A549 (cell line): ENCODE measurements around the gene EIF4E. TPM values are rescaled to one million over a fixed set of nuclear protein-coding genes. Genes with fewer than 3 reads are reported as not detected.

Source experiments
- ATAC-seq, 2 experiments: fragments of 200-7000 bp in 1 of 2; fragments of >200 bp in 1 of 2; cut with Nextera tagmentation in 1 of 2; cut with Tn5 transposase in 1 of 2; 3 replicates each; pipeline versions ENCODE4 v1.8.0 to v1.9.1; 2018 to 2020; ENCODE audit warnings: mild to moderate bottlenecking in 1 of 2, moderate library complexity in 1 of 2
- CTCF ChIA-PET: fragments of 300-600 bp; sonication (Branson Sonifier 250); formaldehyde crosslinking; extraction: SDS; loops from one replicate; lab custom pipeline; 2021; ENCODE audit warnings: antibody characterized with exemption, inconsistent platforms; lab: Yijun Ruan, JAX
- POLR2A ChIA-PET: fragments of 350-600 bp; formaldehyde crosslinking; extraction: SDS; loops from one replicate; lab custom pipeline; 2021; ENCODE audit warnings: antibody characterized with exemption, inconsistent platforms; lab: Yijun Ruan, JAX
- DNase-seq, 2 experiments: peaks; one replicate each; pipeline versions ENCODE4 v3.0.0 to v3.0.0-alpha.2; 2011 to 2016; ENCODE audit warnings: low read depth in 1 of 2, low spot score in 1 of 2
- FAIRE-seq: peaks from 2 replicates; lab custom pipeline; 2011; peaks lifted over from hg19 to GRCh38; lab: Jason Lieb, UNC
- H3K27ac ChIP-seq, 2 experiments: fragments of >200 bp; sonication (Bioruptor Twin); formaldehyde crosslinking; 3 replicates each; pipeline ENCODE4 v1.5.1; 2016 to 2017
- H3K4me1 ChIP-seq: fragments of >200 bp; sonication (Bioruptor Twin); formaldehyde crosslinking; 3 replicates; pipeline ENCODE4 v1.6.1; 2016
- H3K4me2 ChIP-seq: fragments of >200 bp; sonication (Bioruptor Twin); formaldehyde crosslinking; 3 replicates; pipeline ENCODE4 v1.6.1; 2016
- H3K4me3 ChIP-seq: fragments of >200 bp; sonication (Bioruptor Twin); formaldehyde crosslinking; 3 replicates; pipeline ENCODE4 v1.5.1; 2016
- H3K9me3 ChIP-seq: fragments of >200 bp; sonication (Bioruptor Twin); formaldehyde crosslinking; 3 replicates; pipeline ENCODE4 v1.6.1; 2016
- BHLHE40 ChIP-seq: IDR thresholded peaks from 2 replicates; pipeline ENCODE4 v1.6.1; 2012; ENCODE audit warnings: low read depth, low read length, inconsistent platforms
- CBX2 ChIP-seq: fragments of 200-600 bp; sonication (generic); IDR thresholded peaks from 2 replicates; pipeline ENCODE4 v1.6.1; 2016; ENCODE audit warnings: low read depth, mild to moderate bottlenecking, borderline replicate concordance
- CBX8 ChIP-seq: fragments of 200-600 bp; sonication (generic); IDR thresholded peaks from 2 replicates; pipeline ENCODE4 v1.6.1; 2016
- CHD4 ChIP-seq: fragments of 200-600 bp; sonication (generic); IDR thresholded peaks from 2 replicates; pipeline ENCODE4 v1.6.1; 2016; ENCODE audit warnings: antibody characterized with exemption, mild to moderate bottlenecking, borderline replicate concordance
- EHMT2 ChIP-seq: fragments of 200-600 bp; sonication (generic); IDR thresholded peaks from 2 replicates; pipeline ENCODE4 v1.6.1; 2016; ENCODE audit warnings: antibody characterized with exemption, low read depth, mild to moderate bottlenecking, moderate library complexity
- ELK1 ChIP-seq: fragments of 150-350 bp; IDR thresholded peaks from 2 replicates; pipeline ENCODE4 v1.6.1; 2014; ENCODE audit warnings: low read depth, mild to moderate bottlenecking, low read length
- HDAC2 ChIP-seq: fragments of 200-600 bp; sonication (generic); IDR thresholded peaks from 2 replicates; pipeline ENCODE4 v1.6.1; 2016
- KDM1A ChIP-seq: fragments of 200-600 bp; sonication (generic); IDR thresholded peaks from 2 replicates; pipeline ENCODE4 v1.6.1; 2016; ENCODE audit warnings: low read depth, mild to moderate bottlenecking
- KDM5A ChIP-seq: fragments of 200-600 bp; sonication (generic); IDR thresholded peaks from 2 replicates; pipeline ENCODE4 v1.6.1; 2016; ENCODE audit warnings: antibody characterized with exemption, mild to moderate bottlenecking
- MAFK ChIP-seq: fragments of 450-650 bp; IDR thresholded peaks from 2 replicates; pipeline ENCODE4 v1.6.1; 2014; ENCODE audit not compliant: partially characterized antibody
- MYC ChIP-seq: IDR thresholded peaks from 2 replicates; pipeline ENCODE4 v1.6.1; 2012; ENCODE audit warnings: mild to moderate bottlenecking, inconsistent platforms, low read length, improper control_type of control experiment, borderline replicate concordance
- NPAS2 ChIP-seq: fragments of 250-450 bp; sonication (Bioruptor Pico); IDR thresholded peaks from 2 replicates; pipeline ENCODE4 v1.8.0; 2022; ENCODE audit warnings: mild to moderate bottlenecking, moderate library complexity, borderline replicate concordance
- RCOR1 ChIP-seq: fragments of 150-350 bp; IDR thresholded peaks from 2 replicates; pipeline ENCODE4 v1.6.1; 2014; ENCODE audit warnings: antibody characterized with exemption, low read length, low read depth
- RFX5 ChIP-seq: fragments of 450-650 bp; IDR thresholded peaks from 2 replicates; pipeline ENCODE4 v1.7.1; 2014; ENCODE audit warnings: antibody characterized with exemption, mild to moderate bottlenecking, moderate library complexity
- RNF2 ChIP-seq: fragments of 200-600 bp; sonication (generic); IDR thresholded peaks from 2 replicates; pipeline ENCODE4 v1.6.1; 2016; ENCODE audit warnings: low read depth, mild to moderate bottlenecking, antibody characterized with exemption, moderate library complexity, borderline replicate concordance
- SREBF2 ChIP-seq: fragments of 450-650 bp; IDR thresholded peaks from 2 replicates; pipeline ENCODE4 v1.6.1; 2014; ENCODE audit warnings: mild to moderate bottlenecking, moderate library complexity
- TP53 ChIP-seq: fragments of 250-450 bp; sonication (Bioruptor Pico); IDR thresholded peaks from 2 replicates; pipeline ENCODE4 v1.5.0; 2021; ENCODE audit warnings: mild to moderate bottlenecking, moderate library complexity
- USF2 ChIP-seq: fragments of 450-650 bp; IDR thresholded peaks from 2 replicates; pipeline ENCODE4 v1.6.1; 2014; ENCODE audit warnings: antibody characterized with exemption
- WGBS: methylation state at CpG from one replicate; pipeline ENCODE4 v1.1.6; 2017; ENCODE audit errors: missing lambda C conversion rate; 5-methylcytosine and 5-hydroxymethylcytosine counted together
- polyA plus RNA-seq, 4 experiments: library from polyadenylated mRNA; depleted of rRNA in 3 of 4; stranded (reverse); fragments of >200 nt; fragmentation: RNase III in 1 of 4; extraction: RNeasy Plus Mini Kit Qiagen cat#74134 plus additional on column Dnase treatment in 1 of 4; gene quantifications; 2 replicates in 3 of 4; 3 replicates in 1 of 4; pipeline ENCODE4 v1.2.3, GENCODE V29; 2011 to 2017
- TF ChIP-seq, protein P1 (sequence below): fragments of >200 bp; sonication (Bioruptor Twin); formaldehyde crosslinking; IDR thresholded peaks from 3 replicates; pipeline ENCODE4 v1.5.1; 2016
- TF ChIP-seq, protein P2 (sequence below): fragments of 250-450 bp; sonication (Bioruptor Pico); IDR thresholded peaks from 2 replicates; pipeline ENCODE4 v1.5.0; 2020; ENCODE audit warnings: low read depth, mild to moderate bottlenecking, moderate library complexity

Gene EIF4E
- polyA plus RNA-seq, 2 of the 4 experiments (the other 2 are of a cell fraction) = 147 to 165 TPM

DNA sequence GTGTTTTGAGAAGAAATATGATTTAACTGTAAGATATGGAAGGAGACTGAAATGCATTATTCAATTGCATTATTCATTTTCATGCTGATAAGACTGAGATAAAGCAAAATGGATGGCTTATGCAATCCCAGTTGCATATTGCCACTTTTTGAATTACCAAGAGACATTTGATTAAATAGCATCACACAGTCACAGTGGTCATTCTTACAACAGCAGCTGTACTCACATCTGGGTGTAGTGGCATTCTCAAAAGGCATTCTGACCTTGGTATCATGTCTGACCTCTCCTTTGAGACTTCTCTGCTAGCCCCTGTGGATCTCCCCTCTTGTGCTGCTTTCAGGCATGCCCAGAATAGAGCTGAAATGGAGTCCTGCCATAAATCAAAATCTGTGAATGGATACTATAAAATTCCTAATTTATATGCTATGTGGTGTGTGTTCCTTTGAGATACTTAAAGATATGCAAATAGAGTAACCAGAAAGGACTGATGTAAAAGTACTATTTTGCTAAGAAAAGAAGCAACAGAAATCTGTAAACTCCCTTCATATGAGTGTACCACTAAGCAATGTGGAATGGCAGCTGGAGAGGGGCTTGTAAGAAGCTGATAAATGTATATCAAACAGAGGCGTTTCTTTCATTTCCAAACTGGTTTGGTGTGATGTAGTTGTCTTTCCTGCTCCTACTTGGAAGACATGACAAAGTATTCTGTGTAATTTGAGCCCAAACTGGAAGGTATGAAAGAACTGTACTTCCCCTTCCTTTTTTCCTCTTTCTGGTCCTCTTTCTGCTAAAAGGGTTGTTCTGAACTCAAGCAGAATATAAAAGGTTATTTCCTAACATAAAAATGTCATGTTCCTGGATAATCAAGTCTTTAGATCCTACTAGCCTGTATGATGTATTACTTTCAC lies 41.2 kb upstream of the EIF4E start:
- Histone ChIP-seq H3K4me1 (no peaks in the 10 kb centered on the region), H3K27ac (no peak overlapping the region), H3K4me3 (no peak overlapping the region), H3K4me2 (no peak overlapping the region), H3K9me3 (no peaks in the 10 kb centered on the region)
- TF ChIP-seq SREBF2 = no peak
- no peak for TF ChIP-seq BHLHE40
- TF ChIP-seq RNF2 = no peak
- TF ChIP-seq KDM1A = no peak
- TF ChIP-seq RCOR1 = no peak
- TF ChIP-seq CBX2 = no peak
- no peak for TF ChIP-seq MYC
- no peak for TF ChIP-seq USF2
- no peak for TF ChIP-seq RFX5
- no peak for TF ChIP-seq EHMT2
- TF ChIP-seq CHD4 = no peak
- TF ChIP-seq, protein P1, sequence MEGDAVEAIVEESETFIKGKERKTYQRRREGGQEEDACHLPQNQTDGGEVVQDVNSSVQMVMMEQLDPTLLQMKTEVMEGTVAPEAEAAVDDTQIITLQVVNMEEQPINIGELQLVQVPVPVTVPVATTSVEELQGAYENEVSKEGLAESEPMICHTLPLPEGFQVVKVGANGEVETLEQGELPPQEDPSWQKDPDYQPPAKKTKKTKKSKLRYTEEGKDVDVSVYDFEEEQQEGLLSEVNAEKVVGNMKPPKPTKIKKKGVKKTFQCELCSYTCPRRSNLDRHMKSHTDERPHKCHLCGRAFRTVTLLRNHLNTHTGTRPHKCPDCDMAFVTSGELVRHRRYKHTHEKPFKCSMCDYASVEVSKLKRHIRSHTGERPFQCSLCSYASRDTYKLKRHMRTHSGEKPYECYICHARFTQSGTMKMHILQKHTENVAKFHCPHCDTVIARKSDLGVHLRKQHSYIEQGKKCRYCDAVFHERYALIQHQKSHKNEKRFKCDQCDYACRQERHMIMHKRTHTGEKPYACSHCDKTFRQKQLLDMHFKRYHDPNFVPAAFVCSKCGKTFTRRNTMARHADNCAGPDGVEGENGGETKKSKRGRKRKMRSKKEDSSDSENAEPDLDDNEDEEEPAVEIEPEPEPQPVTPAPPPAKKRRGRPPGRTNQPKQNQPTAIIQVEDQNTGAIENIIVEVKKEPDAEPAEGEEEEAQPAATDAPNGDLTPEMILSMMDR = no peak
- ChIA-PET CTCF (no interaction called here), POLR2A (no interaction called here)
- ATAC-seq (no peak), FAIRE-seq (no peak), DNase-seq (no peak)
- 10% methylated on average over 1 of the region's 1 CpG for WGBS

DNA sequence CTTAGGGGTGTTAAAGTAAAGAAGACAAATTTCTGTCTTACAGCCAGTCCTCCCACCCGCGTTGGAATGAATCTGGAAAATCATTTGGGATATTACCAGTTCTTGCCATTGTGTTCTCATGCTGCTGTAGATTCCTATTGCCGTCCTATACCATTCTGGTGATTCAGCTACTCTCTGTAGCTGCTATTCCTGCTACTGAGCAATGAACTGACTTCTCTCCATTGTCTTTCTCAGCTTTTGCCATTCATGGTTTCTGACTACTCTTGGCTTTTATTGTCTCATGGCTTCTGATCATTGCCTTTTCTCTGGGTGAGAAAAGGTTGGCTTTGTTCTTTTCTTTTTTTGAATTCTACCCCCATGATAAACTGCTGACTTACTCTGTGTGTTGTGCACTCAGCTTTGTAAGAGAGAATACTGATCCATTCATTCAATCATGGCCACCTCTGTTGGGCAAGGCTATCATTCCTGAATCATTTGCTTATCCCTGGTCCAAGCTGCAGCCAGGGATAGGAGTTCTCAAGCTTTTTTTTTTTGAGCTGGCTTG lies 38.9 kb upstream of the EIF4E start:
- DNase-seq = no peak
- Histone ChIP-seq H3K4me2 (no peak overlapping the region), H3K9me3 (no peaks in the 10 kb centered on the region; the same call in 2 of the 3 replicates), H3K4me3 (no peak overlapping the region), H3K4me1 (no peaks in the 10 kb centered on the region), H3K27ac (no peak overlapping the region)
- ChIA-PET POLR2A (no interaction called here), CTCF (no interaction called here)
- no peak for FAIRE-seq
- 82% methylated on average over 3 of the region's 3 CpGs for WGBS
- no peak for ATAC-seq
- no peak for TF ChIP-seq EHMT2
- TF ChIP-seq ELK1 = no peak
- TF ChIP-seq MAFK = no peak
- TF ChIP-seq BHLHE40 = no peak
- TF ChIP-seq HDAC2 = no peak
- TF ChIP-seq SREBF2 = no peak
- TF ChIP-seq CBX8 = no peak
- TF ChIP-seq MYC = no peak

GRCh38 chr4:98966926-98967325 lies 38.0 kb upstream of the EIF4E start:
- no peaks in the 10 kb centered on the region; the same call in 2 of the 3 replicates for H3K9me3 ChIP-seq
- DNase-seq = no peak
- TF ChIP-seq, protein P2, sequence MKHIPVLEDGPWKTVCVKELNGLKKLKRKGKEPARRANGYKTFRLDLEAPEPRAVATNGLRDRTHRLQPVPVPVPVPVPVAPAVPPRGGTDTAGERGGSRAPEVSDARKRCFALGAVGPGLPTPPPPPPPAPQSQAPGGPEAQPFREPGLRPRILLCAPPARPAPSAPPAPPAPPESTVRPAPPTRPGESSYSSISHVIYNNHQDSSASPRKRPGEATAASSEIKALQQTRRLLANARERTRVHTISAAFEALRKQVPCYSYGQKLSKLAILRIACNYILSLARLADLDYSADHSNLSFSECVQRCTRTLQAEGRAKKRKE (CRISPR knock-in tag) = no peak
- no peak for TF ChIP-seq TP53
- no peak for TF ChIP-seq KDM5A
- TF ChIP-seq RCOR1 = no peak
- TF ChIP-seq CHD4 = no peak
- no peak for TF ChIP-seq MAFK
- TF ChIP-seq NPAS2 (CRISPR knock-in tag) = no peak
- TF ChIP-seq, all 56 proteins: peak for 0
- no peak overlapping the region for H3K27ac ChIP-seq
- no peaks in the 10 kb centered on the region for H3K4me1 ChIP-seq
- H3K4me2 ChIP-seq = no peak overlapping the region
- WGBS = 44% methylated on average over 3 of the region's 3 CpGs
- POLR2A ChIA-PET = no interaction called here
- ATAC-seq = no peak
- no peak for FAIRE-seq
- H3K4me3 ChIP-seq = no peak overlapping the region
- CTCF ChIA-PET = no interaction called here
